ENCODE measurements around the gene ZDHHC4.

DNA sequence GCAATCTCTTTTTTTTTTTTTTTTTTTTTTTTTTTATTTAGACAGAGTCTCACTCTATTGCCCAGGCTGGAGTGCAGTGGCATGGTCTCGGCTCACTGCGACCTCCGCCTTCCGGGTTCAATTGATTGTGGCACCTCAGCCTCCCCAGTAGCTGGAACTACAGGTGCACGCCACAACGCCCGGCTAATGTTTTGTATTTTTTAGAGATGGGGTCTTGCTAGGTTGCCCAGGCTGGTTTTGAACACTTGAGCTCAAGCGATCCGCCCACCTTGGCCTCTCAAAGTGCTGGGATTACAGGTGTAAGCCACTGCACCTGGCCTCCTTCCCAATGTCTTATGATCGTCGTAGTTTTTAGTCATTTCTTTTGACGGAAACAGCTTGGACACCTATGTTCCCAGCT lies 31.5 kb downstream of the ZDHHC4 start:
- TF ChIP-seq, protein P1, sequence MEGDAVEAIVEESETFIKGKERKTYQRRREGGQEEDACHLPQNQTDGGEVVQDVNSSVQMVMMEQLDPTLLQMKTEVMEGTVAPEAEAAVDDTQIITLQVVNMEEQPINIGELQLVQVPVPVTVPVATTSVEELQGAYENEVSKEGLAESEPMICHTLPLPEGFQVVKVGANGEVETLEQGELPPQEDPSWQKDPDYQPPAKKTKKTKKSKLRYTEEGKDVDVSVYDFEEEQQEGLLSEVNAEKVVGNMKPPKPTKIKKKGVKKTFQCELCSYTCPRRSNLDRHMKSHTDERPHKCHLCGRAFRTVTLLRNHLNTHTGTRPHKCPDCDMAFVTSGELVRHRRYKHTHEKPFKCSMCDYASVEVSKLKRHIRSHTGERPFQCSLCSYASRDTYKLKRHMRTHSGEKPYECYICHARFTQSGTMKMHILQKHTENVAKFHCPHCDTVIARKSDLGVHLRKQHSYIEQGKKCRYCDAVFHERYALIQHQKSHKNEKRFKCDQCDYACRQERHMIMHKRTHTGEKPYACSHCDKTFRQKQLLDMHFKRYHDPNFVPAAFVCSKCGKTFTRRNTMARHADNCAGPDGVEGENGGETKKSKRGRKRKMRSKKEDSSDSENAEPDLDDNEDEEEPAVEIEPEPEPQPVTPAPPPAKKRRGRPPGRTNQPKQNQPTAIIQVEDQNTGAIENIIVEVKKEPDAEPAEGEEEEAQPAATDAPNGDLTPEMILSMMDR (IDR thresholded peaks at IDR 0.05): no peak
- TF ChIP-seq ZFX (IDR thresholded peaks at IDR 0.05; ENCODE audit: borderline replicate concordance): no peak

Data from 22Rv1 (cell line).